GM23338 (cell line): ENCODE results near the gene ZNF202.

Experiments
- POLR2AphosphoS5 ChIP-seq: IDR thresholded peaks from 2 replicates; pipeline ENCODE4 v1.6.1; 2016; ENCODE audit warnings: antibody characterized with exemption, low read depth
- TF ChIP-seq, protein P1 (sequence below), 2 experiments: fragments of 200-600 bp in 1 of 2; sonication (generic) in 1 of 2; conservative IDR thresholded peaks; 2 replicates each; pipeline versions ENCODE4 v1.5.1 to v1.6.1; 2016 to 2017; ENCODE audit warnings: antibody characterized with exemption in 2 of 2, low read depth in 2 of 2, mild to moderate bottlenecking in 2 of 2, moderate library complexity in 1 of 2

DNA sequence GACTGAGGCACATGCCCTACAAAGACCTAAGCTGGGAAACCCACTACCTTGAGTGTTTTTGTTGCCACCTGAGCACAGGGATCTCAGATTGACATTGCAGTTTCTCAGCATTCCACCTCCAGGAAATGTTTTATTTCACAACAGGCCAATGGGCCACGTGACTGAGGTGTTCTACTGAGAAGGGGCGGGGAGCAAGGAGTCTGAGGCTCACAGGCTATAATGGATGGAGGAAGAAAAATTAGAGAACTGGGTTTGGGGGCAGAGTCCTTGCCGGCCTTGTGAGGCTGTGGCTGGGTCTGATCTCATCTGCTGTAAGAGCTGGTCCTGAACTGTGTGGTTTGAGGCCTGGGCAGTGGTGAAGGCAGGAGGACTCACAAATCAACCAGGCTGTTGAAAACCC is 40.7 kb downstream of the ZNF202 start:
- TF ChIP-seq POLR2AphosphoS5 = no peak
- TF ChIP-seq, protein P1, sequence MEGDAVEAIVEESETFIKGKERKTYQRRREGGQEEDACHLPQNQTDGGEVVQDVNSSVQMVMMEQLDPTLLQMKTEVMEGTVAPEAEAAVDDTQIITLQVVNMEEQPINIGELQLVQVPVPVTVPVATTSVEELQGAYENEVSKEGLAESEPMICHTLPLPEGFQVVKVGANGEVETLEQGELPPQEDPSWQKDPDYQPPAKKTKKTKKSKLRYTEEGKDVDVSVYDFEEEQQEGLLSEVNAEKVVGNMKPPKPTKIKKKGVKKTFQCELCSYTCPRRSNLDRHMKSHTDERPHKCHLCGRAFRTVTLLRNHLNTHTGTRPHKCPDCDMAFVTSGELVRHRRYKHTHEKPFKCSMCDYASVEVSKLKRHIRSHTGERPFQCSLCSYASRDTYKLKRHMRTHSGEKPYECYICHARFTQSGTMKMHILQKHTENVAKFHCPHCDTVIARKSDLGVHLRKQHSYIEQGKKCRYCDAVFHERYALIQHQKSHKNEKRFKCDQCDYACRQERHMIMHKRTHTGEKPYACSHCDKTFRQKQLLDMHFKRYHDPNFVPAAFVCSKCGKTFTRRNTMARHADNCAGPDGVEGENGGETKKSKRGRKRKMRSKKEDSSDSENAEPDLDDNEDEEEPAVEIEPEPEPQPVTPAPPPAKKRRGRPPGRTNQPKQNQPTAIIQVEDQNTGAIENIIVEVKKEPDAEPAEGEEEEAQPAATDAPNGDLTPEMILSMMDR (conservative IDR thresholded peaks at IDR 0.05; ENCODE audit: low read depth in 2 of 2) = no peak
